Measurements from ENCODE around the gene TAF1B.

GRCh38 chr2:9897331-9897737, 54.1 kb downstream of the TAF1B start:
- TF ChIP-seq POLR2AphosphoS5 (IDR thresholded peaks at IDR 0.05; ENCODE audit: low read depth, low read length) = no peak
- TF ChIP-seq TAF1 (IDR thresholded peaks at IDR 0.05; ENCODE audit: borderline replicate concordance, low read depth, low read length) = no peak
- no peak for TF ChIP-seq POLR2A (IDR thresholded peaks at IDR 0.05; ENCODE audit: low read depth, low read length)

Measured in GM12892 (cell line).